Duodenal mucosa (tissue), 2 donors: Measurements from ENCODE around the gene LMTK2.

Experiments
- H3K27ac ChIP-seq: one replicate; pipeline ENCODE4 v1.7.0; 2013; ENCODE audit warnings: low read depth, low read length
- H3K27me3 ChIP-seq, 2 donors: one replicate each; pipeline ENCODE4 v1.7.0; 2013; ENCODE audit warnings: low read length in 2 of 2, control low read depth in 1 of 2; ENCODE audit not compliant: insufficient read depth in 2 of 2, control insufficient read depth in 1 of 2
- H3K36me3 ChIP-seq, 2 donors: one replicate each; pipeline ENCODE4 v1.7.0; 2013; ENCODE audit warnings: low read length in 2 of 2, control low read depth in 1 of 2; ENCODE audit not compliant: insufficient read depth in 2 of 2, control insufficient read depth in 1 of 2
- H3K4me1 ChIP-seq, 2 donors: one replicate each; pipeline ENCODE4 v1.7.0; 2013; ENCODE audit warnings: low read length in 2 of 2, control low read depth in 1 of 2; ENCODE audit not compliant: insufficient read depth in 2 of 2, control insufficient read depth in 1 of 2
- H3K4me3 ChIP-seq, 2 donors: one replicate each; pipeline ENCODE4 v1.7.0; 2013; ENCODE audit warnings: low read length in 2 of 2, low read depth in 1 of 2
- H3K9ac ChIP-seq, 2 donors: one replicate each; pipeline ENCODE4 v1.7.0; 2013; ENCODE audit warnings: low read length in 2 of 2, low read depth in 1 of 2
- H3K9me3 ChIP-seq, 2 donors: one replicate each; pipeline ENCODE4 v1.7.0; 2013; ENCODE audit warnings: low read length in 2 of 2, control low read depth in 1 of 2; ENCODE audit not compliant: control insufficient read depth in 1 of 2

Gene LMTK2

GRCh38 chr7:98254951-98255610 lies 148.4 kb downstream of the LMTK2 start:
- Histone ChIP-seq H3K4me3 (no peak overlapping the region), H3K9ac (no peak overlapping the region), H3K36me3 (peaks cover 0 to 20% of the 10 kb centered on the region in 2 donors), H3K4me1 (peaks cover 22 to 30% of the 10 kb centered on the region in 2 donors), H3K27ac (no peak overlapping the region), H3K27me3 (no peaks in the 10 kb centered on the region), H3K9me3 (no peaks in the 10 kb centered on the region)

DNA sequence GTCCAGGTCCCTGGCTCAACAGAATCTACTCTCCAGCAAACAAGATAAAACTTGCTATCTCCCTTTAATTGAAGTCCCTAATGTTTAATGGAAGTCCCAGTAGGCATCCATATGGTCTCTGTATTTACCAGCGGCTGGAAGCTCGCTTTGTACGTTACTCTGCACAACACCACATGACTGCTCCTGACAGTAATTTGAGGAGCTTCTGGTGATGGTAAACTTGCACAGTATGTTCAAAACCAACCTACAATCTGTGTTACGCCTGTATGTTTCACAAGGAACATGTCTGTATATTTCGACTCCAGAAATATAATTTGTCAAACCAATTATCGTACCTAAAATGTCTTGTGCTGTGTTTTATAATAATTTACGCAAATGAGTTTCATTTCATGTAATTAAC lies 149.8 kb downstream of the LMTK2 start:
- Histone ChIP-seq H3K9me3 (no peaks in the 10 kb centered on the region), H3K36me3 (peaks cover 2 to 26% of the 10 kb centered on the region in 2 donors), H3K9ac (no peak overlapping the region), H3K4me1 (peaks cover 9 to 17% of the 10 kb centered on the region in 2 donors), H3K27me3 (no peaks in the 10 kb centered on the region), H3K27ac (no peak overlapping the region), H3K4me3 (no peak overlapping the region)

- Histone ChIP-seq H3K27me3 (no peaks in the 10 kb centered on the region), H3K4me3 (no peak overlapping the region), H3K9ac (no peak overlapping the region), H3K27ac (no peak overlapping the region), H3K36me3 (peaks cover 6 to 26% of the 10 kb centered on the region in 2 donors), H3K9me3 (no peaks in the 10 kb centered on the region), H3K4me1 (peaks cover 6 to 11% of the 10 kb centered on the region in 2 donors)
Measured at GRCh38 chr7:98257701-98258100, 151.0 kb downstream of the LMTK2 start.
